WTC11 (cell line): ENCODE measurements around the gene ARHGEF9. TPM values are rescaled to one million over a fixed set of nuclear protein-coding genes. Genes with fewer than 3 reads are reported as not detected.
"Not testable (repeated sequence)": the region's sequence is repeated elsewhere in the genome, so short reads cannot be mapped to it uniquely, and the experiment has no call there.

ENCODE experiments used
- ATAC-seq: fragments of 200-7000 bp; cut with Tn5 transposase; 2 replicates; pipeline ENCODE4 v1.10.0; 2021; ENCODE audit warnings: mild to moderate bottlenecking, moderate library complexity
- Bru-seq: library from RNA; stranded (reverse); fragments of 400-500 nt; gene quantifications from one replicate; lab custom pipeline; 2021; lab: Mats Ljungman, UMichigan
- CTCF ChIA-PET: fragments of 300-600 bp; sonication (Branson Sonifier 250); formaldehyde crosslinking; loops from one replicate; lab custom pipeline; 2021; ENCODE audit warnings: antibody characterized with exemption; lab: Charles Lee
- POLR2A ChIA-PET: fragments of 350-600 bp; sonication (Branson Sonifier 250); formaldehyde crosslinking; loops from one replicate; lab custom pipeline; 2021; ENCODE audit warnings: antibody characterized with exemption; lab: Charles Lee
- DNase-seq: peaks from one replicate; pipeline ENCODE4 v3.0.0; 2021; ENCODE audit warnings: low spot score
- H3K27ac Mint-ChIP-seq: 2 replicates; pipeline ENCODE4 v1.8.0; 2021; ENCODE audit warnings: mixed read lengths
- H3K27me3 Mint-ChIP-seq: 2 replicates; pipeline ENCODE4 v1.8.0; 2021; ENCODE audit warnings: low read depth, mild to moderate bottlenecking, moderate library complexity, mixed read lengths
- H3K36me3 Mint-ChIP-seq: 2 replicates; pipeline ENCODE4 v1.8.0; 2021; ENCODE audit warnings: mixed read lengths
- H3K4me1 Mint-ChIP-seq: 2 replicates; pipeline ENCODE4 v1.8.0; 2022; ENCODE audit warnings: mixed read lengths
- H3K4me3 Mint-ChIP-seq: 2 replicates; pipeline ENCODE4 v1.8.0; 2021; ENCODE audit warnings: mild to moderate bottlenecking, moderate library complexity, mixed read lengths
- H3K9me3 Mint-ChIP-seq: 2 replicates; pipeline ENCODE4 v1.8.0; 2021; ENCODE audit warnings: mixed read lengths
- CREB1 ChIP-seq: sonication (generic); formaldehyde crosslinking; IDR thresholded peaks from 2 replicates; pipeline ENCODE4 v1.8.0; 2023; ENCODE audit warnings: mild to moderate bottlenecking, missing genetic modification reagents
- E2F5 ChIP-seq: sonication (generic); formaldehyde crosslinking; IDR thresholded peaks from 2 replicates; pipeline ENCODE4 v1.8.1; 2022; ENCODE audit warnings: mild to moderate bottlenecking, moderate library complexity, missing genetic modification reagents
- EMX1 ChIP-seq: fragments of 250-450 bp; sonication (Bioruptor Pico); IDR thresholded peaks from 2 replicates; pipeline ENCODE4 v1.8.0; 2021; ENCODE audit warnings: mild to moderate bottlenecking
- ERG ChIP-seq: fragments of 250-450 bp; sonication (Bioruptor Pico); IDR thresholded peaks from 2 replicates; pipeline ENCODE4 v1.8.0; 2021; ENCODE audit warnings: mild to moderate bottlenecking
- FOXK1 ChIP-seq: sonication (generic); formaldehyde crosslinking; IDR thresholded peaks from 2 replicates; pipeline ENCODE4 v1.8.0; 2022; ENCODE audit warnings: mild to moderate bottlenecking, moderate library complexity, missing genetic modification reagents
- FOXP1 ChIP-seq: sonication (generic); formaldehyde crosslinking; IDR thresholded peaks from 2 replicates; pipeline ENCODE4 v1.8.0; 2022; ENCODE audit warnings: missing genetic modification reagents, mild to moderate bottlenecking, moderate library complexity, borderline replicate concordance
- GTF2I ChIP-seq: fragments of 250-450 bp; sonication (Bioruptor Pico); conservative IDR thresholded peaks from 2 replicates; pipeline ENCODE4 v1.4.0; 2021; ENCODE audit warnings: mild to moderate bottlenecking
- HMGXB4 ChIP-seq: sonication (generic); formaldehyde crosslinking; IDR thresholded peaks from 2 replicates; pipeline ENCODE4 v1.8.1; 2023; ENCODE audit warnings: mild to moderate bottlenecking, moderate library complexity, missing genetic modification reagents
- JUN ChIP-seq: sonication (generic); formaldehyde crosslinking; IDR thresholded peaks from 2 replicates; pipeline ENCODE4 v1.8.0; 2023; ENCODE audit warnings: mild to moderate bottlenecking, missing genetic modification reagents
- MYBL2 ChIP-seq: sonication (generic); formaldehyde crosslinking; IDR thresholded peaks from 2 replicates; pipeline ENCODE4 v1.8.1; 2023; ENCODE audit warnings: mild to moderate bottlenecking, moderate library complexity, missing genetic modification reagents
- NR3C1 ChIP-seq: sonication (generic); formaldehyde crosslinking; conservative IDR thresholded peaks from 2 replicates; pipeline ENCODE4 v1.8.1; 2023; ENCODE audit warnings: low read depth, mild to moderate bottlenecking, missing genetic modification reagents
- RORB ChIP-seq: fragments of 250-450 bp; sonication (Bioruptor Pico); IDR thresholded peaks from 2 replicates; pipeline ENCODE4 v1.9.0; 2021; ENCODE audit warnings: mild to moderate bottlenecking
- TP53 ChIP-seq: sonication (generic); formaldehyde crosslinking; IDR thresholded peaks from 2 replicates; pipeline ENCODE4 v1.8.1; 2023; ENCODE audit warnings: mild to moderate bottlenecking, missing genetic modification reagents
- USF2 ChIP-seq: sonication (generic); formaldehyde crosslinking; IDR thresholded peaks from 2 replicates; pipeline ENCODE4 v1.8.1; 2023; ENCODE audit warnings: mild to moderate bottlenecking, missing genetic modification reagents, moderate library complexity
- ZNF121 ChIP-seq: sonication (generic); formaldehyde crosslinking; IDR thresholded peaks from 2 replicates; pipeline ENCODE4 v1.8.0; 2023; ENCODE audit warnings: missing genetic modification reagents
- ZNF219 ChIP-seq: sonication (generic); formaldehyde crosslinking; IDR thresholded peaks from 2 replicates; pipeline ENCODE4 v1.8.0; 2023; ENCODE audit warnings: missing genetic modification reagents, mild to moderate bottlenecking, borderline replicate concordance
- long read RNA-seq, 3 experiments: library from RNA in 1 of 3; library from capped mRNA in 1 of 3; library from polyadenylated mRNA in 1 of 3; unstranded in 2 of 3; stranded (forward) in 1 of 3; transcript quantifications; one replicate each; pipeline ENCODE4 v2.0.0, GENCODE V29; 2021
- total RNA-seq: library from RNA; stranded (reverse); gene quantifications from 3 replicates; pipeline ENCODE4 v1.2.3, GENCODE V29; 2021
- TF ChIP-seq, protein P1 (sequence below): sonication (generic); formaldehyde crosslinking; IDR thresholded peaks from 2 replicates; pipeline ENCODE4 v1.8.1; 2022; ENCODE audit warnings: low read depth, mild to moderate bottlenecking, moderate library complexity, missing genetic modification reagents, borderline replicate concordance
- TF ChIP-seq, protein P2 (sequence below): sonication (generic); formaldehyde crosslinking; conservative IDR thresholded peaks from 2 replicates; pipeline ENCODE4 v1.8.1; 2023; ENCODE audit warnings: mild to moderate bottlenecking, low read depth, missing genetic modification reagents, moderate library complexity
- TF ChIP-seq, protein P3 (sequence below): fragments of 250-450 bp; sonication (Bioruptor Pico); IDR thresholded peaks from 2 replicates; pipeline ENCODE4 v1.9.0; 2021; ENCODE audit warnings: mild to moderate bottlenecking

Gene ARHGEF9
- total RNA-seq (31.3 to 32.1 TPM (median 31.7 TPM) in 3 replicates), Bru-seq, nascent RNA (percentile 72 among the genes with signal in this experiment)
- long read RNA-seq, experiment 1, full-length matches to known transcripts, result 13 of 109 reads
- long read RNA-seq, experiment 1, partial matches to known transcripts, result 22 of 109 reads
- long read RNA-seq, experiment 1, other reads (novel, unspliced or antisense), result 74 of 109 reads
- long read RNA-seq, experiment 2, full-length matches to known transcripts, result 5 of 34 reads
- long read RNA-seq, experiment 2, partial matches to known transcripts, result 9 of 34 reads
- long read RNA-seq, experiment 2, other reads (novel, unspliced or antisense), result 20 of 34 reads
- long read RNA-seq, experiment 3, partial matches to known transcripts, result 2 of 25 reads
- long read RNA-seq, experiment 3, other reads (novel, unspliced or antisense), result 18 of 25 reads

DNA sequence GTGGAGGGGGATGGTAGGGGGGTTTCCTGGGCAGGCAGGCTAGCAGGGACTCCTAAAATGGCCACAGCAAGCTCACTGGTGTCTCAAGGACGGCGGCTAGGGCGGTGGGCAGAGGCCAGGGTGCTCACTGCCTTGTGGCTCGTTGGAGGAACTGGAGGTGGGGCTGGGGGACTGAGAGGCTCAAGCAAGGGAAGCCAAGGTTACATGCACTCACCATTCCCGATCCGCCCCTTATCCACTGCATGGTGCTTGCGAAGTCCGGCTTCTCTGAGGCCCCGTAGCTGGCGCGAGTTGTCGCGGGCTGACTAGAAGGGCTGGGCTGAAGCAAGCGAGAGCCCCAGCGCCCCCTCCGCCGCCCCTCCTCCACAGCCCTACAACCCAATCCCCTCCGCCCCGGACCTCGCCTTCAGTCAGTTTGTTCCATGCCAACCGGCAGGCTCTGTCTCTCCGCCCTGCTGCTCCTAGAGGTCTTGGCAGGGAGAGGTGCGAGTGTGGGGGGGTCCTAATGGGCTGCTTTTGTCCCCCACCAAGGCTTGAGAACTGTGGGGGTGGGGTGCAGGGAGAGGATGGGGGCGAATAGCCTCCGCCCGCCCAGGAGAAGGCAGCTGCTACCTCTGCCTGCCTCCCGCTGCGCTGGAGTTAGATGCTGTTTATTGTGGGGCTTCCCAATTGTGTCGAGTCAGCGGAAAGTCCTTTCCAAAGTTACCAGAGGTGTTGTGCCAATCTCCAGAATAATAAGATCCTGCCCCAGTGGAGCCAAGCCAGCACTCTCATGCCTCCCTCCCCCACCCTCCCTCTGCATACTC is at the start of gene ARHGEF9:
TSS of gene ARHGEF9 (minus strand) at position 313 of the 806 bp plus-strand sequence. CDS start at position 244, 69 bp downstream.
- H3K27me3 Mint-ChIP-seq, result no peaks in the 10 kb centered on the region
- H3K4me3 Mint-ChIP-seq, result peak within 1 kb of the TSS; percentile 67
- CTCF ChIA-PET, result interaction anchor here (0.9 to 1.5 kb wide), 2 partner anchors 23 to 34 kb away, joined by 3 to 5 read pairs; no protein-coding TSS in a partner anchor
- peaks cover 25% of the 10 kb centered on the region for H3K4me1 Mint-ChIP-seq
- ATAC-seq (peak; percentile 89), DNase-seq (peak; percentile 64)
- TF ChIP-seq RORB (no peak), TP53 (no peak), ERG (CRISPR knock-in tag) (no peak), FOXP1 (no peak), NR3C1 (CRISPR knock-in tag) (no peak), FOXK1 (CRISPR knock-in tag) (no peak), MYBL2 (no peak), EMX1 (CRISPR knock-in tag) (no peak), ZNF219 (CRISPR knock-in tag) (no peak), CREB1 (CRISPR knock-in tag) (no peak), ZNF121 (no peak), USF2 (CRISPR knock-in tag) (no peak), E2F5 (no peak), GTF2I (CRISPR knock-in tag) (no peak), JUN (CRISPR knock-in tag) (no peak), HMGXB4 (no peak)
- TF ChIP-seq, protein P1, sequence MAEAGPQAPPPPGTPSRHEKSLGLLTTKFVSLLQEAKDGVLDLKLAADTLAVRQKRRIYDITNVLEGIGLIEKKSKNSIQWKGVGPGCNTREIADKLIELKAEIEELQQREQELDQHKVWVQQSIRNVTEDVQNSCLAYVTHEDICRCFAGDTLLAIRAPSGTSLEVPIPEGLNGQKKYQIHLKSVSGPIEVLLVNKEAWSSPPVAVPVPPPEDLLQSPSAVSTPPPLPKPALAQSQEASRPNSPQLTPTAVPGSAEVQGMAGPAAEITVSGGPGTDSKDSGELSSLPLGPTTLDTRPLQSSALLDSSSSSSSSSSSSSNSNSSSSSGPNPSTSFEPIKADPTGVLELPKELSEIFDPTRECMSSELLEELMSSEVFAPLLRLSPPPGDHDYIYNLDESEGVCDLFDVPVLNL, result no peak
- TF ChIP-seq, protein P2, sequence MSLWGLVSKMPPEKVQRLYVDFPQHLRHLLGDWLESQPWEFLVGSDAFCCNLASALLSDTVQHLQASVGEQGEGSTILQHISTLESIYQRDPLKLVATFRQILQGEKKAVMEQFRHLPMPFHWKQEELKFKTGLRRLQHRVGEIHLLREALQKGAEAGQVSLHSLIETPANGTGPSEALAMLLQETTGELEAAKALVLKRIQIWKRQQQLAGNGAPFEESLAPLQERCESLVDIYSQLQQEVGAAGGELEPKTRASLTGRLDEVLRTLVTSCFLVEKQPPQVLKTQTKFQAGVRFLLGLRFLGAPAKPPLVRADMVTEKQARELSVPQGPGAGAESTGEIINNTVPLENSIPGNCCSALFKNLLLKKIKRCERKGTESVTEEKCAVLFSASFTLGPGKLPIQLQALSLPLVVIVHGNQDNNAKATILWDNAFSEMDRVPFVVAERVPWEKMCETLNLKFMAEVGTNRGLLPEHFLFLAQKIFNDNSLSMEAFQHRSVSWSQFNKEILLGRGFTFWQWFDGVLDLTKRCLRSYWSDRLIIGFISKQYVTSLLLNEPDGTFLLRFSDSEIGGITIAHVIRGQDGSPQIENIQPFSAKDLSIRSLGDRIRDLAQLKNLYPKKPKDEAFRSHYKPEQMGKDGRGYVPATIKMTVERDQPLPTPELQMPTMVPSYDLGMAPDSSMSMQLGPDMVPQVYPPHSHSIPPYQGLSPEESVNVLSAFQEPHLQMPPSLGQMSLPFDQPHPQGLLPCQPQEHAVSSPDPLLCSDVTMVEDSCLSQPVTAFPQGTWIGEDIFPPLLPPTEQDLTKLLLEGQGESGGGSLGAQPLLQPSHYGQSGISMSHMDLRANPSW (CRISPR knock-in tag), result no peak
- TF ChIP-seq, protein P3, sequence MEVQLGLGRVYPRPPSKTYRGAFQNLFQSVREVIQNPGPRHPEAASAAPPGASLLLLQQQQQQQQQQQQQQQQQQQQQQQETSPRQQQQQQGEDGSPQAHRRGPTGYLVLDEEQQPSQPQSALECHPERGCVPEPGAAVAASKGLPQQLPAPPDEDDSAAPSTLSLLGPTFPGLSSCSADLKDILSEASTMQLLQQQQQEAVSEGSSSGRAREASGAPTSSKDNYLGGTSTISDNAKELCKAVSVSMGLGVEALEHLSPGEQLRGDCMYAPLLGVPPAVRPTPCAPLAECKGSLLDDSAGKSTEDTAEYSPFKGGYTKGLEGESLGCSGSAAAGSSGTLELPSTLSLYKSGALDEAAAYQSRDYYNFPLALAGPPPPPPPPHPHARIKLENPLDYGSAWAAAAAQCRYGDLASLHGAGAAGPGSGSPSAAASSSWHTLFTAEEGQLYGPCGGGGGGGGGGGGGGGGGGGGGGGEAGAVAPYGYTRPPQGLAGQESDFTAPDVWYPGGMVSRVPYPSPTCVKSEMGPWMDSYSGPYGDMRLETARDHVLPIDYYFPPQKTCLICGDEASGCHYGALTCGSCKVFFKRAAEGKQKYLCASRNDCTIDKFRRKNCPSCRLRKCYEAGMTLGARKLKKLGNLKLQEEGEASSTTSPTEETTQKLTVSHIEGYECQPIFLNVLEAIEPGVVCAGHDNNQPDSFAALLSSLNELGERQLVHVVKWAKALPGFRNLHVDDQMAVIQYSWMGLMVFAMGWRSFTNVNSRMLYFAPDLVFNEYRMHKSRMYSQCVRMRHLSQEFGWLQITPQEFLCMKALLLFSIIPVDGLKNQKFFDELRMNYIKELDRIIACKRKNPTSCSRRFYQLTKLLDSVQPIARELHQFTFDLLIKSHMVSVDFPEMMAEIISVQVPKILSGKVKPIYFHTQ (CRISPR knock-in tag), result no peak
- TF ChIP-seq, all 79 proteins: peak for 0
- H3K36me3 Mint-ChIP-seq, result peaks cover 15% of the 10 kb centered on the region
- peak within 1 kb of the TSS; percentile 57; the same call in 1 of the 2 replicates for H3K27ac Mint-ChIP-seq
- POLR2A ChIA-PET, result interaction anchor here (1.3 to 2.0 kb wide), 2 partner anchors 9 to 30 kb away, joined by 3 to 14 read pairs; no protein-coding TSS in a partner anchor
- peaks cover 9% of the 10 kb centered on the region for H3K9me3 Mint-ChIP-seq

DNA sequence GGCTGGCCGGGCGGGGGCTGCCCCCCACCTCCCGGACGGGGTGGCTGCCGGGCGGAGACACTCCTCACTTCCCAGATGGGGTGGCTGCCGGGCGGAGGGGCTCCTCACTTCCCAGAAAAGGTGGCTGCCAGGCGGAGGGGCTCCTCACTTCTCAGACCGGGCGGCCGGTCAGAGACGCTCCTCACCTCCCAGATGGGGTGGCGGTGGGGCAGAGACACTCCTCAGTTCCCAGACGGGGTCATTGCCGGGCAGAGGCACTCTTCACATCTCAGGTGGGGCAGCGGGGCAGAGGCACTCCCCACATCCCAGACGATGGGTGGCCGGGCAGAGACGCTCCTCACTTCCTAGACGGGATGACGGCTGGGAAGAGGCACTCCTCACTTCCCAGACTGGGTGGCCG is 40.4 kb upstream of the ARHGEF9 start:
- Mint-ChIP-seq H3K36me3 (peaks cover 24% of the 10 kb centered on the region), H3K9me3 (peaks cover 62% of the 10 kb centered on the region)
- H3K4me1 Mint-ChIP-seq, H3K27me3 Mint-ChIP-seq, ATAC-seq, DNase-seq, H3K27ac Mint-ChIP-seq, H3K4me3 Mint-ChIP-seq, POLR2A ChIA-PET, CTCF ChIA-PET: not testable (repeated sequence)
